Glomerular visceral epithelial cell (primary cell): ENCODE data around the gene IL23A.
"Not testable (repeated sequence)": the region's sequence is repeated elsewhere in the genome, so short reads cannot be mapped to it uniquely, and the experiment has no call there.

Source experiments
- DNase-seq: peaks from one replicate; pipeline ENCODE4 v3.0.0-alpha.2; 2016; ENCODE audit errors: extremely low spot score

Gene IL23A

DNA sequence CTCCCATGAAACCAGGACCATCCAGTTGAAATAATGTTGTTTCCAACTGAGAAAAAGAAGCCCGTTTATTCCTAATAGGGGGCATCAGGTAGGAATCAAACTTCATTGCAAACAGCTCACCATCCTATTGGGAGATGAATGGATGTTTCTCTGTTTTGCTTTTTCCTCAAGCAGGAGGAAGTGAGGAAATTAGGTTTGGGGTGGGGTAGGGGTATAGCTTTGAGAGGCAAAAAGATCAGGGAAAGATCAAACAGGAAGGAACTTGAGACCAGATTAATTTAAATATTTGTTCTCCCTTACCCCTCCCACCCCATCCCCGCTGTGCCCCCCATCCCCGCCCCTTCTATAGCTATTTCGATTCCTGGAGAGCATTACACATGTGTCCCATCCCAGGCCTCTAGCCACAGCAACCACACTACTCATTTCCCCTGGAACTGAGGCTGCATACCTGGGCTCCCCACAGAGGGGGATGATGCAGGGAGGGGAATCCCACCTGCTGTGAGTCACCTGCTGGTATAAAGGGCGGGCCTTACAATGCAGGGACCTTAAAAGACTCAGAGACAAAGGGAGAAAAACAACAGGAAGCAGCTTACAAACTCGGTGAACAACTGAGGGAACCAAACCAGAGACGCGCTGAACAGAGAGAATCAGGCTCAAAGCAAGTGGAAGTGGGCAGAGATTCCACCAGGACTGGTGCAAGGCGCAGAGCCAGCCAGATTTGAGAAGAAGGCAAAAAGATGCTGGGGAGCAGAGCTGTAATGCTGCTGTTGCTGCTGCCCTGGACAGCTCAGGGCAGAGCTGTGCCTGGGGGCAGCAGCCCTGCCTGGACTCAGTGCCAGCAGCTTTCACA lies at the start of gene IL23A:
TSS of gene IL23A (plus strand) at position 577 of the 850 bp plus-strand sequence. CDS start at position 738, 161 bp downstream.
- peak; percentile 85 for DNase-seq

DNA sequence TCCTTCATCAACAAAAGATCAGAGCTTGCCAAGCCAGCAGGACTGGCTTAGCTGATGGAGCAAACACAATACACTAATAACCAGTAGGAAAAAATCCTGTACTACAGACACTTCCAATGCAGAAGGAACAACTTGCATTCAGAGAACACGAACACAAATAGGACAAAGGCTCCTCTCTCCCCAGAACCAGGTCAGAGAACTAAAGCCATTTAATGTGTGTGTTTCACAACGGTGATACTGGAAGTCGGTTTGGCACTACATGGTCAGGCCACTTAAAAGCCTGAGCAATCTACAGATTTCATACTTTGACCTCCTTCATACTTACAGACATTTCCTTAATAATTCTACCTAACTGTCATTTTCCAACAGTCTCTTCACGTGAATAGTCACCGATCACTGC lies 44.9 kb upstream of the IL23A start:
- DNase-seq = no peak

- no peak for DNase-seq
Observed at GRCh38 chr12:56296295-56296694, 42.4 kb upstream of the IL23A start.

DNA sequence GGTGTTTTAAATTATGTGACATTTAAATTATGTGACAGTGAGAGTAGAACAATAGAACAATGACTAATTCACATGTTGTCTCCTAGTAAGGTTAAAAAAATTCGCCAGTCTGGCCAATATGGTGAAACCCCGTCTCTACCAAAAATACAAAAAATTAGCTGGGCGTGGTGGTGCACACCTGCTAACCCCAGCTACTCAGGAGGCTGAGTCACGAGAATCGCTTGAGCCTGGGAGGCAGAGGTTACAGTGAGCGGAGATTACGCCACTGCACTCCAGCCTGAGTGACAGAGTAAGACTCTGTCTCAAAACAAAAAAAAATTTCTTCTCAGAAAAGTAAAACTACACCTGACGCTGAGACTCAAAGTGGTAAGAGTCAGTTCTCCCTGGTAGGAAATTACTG lies 41.3 kb upstream of the IL23A start:
- no peak for DNase-seq

DNA sequence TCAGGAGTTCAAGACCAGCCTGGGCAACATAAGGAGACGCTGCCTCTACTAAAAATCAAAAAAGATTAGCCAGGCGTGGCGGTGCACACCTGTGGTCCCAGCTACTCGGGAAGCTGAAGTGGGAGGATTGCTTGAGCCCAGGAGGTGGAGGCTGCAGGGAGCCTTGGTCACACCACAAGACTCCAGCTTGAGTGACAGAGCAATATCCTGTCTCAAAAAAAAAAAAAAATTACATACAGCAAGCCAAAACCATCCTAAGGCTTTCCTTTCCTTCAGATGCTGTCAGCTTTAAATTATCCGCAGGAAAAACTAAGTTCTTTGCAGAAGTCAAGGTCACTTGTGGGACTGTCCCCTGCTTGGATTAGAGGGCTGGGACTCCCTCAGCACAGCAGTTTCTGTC lies 39.9 kb upstream of the IL23A start:
- DNase-seq = no peak

DNA sequence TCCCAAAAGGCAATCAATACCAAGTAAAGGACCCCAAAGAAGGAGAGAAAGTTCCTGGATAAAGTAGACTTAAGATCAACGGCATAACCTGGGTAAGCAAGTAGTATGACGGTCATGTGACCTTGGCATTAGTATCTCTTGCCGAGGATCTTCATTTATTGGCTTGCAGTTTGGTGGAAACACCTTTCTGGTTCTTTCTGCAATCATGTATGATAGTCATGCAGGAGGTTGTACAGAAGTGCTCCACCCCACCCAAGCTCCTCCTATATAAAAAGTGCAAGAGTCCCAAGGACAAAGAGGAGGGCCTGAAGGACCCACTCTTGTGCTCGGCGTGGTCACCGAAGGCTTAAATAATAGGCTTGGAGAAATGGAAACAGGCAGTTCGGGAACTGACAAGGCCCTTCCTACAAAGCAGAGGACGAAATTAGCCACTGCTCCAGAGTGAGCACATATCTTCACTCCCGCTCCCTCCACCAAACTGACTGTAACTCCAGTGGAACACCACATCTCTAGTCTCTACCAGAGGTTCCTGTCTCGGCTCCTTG lies 39.3 kb upstream of the IL23A start:
- peak; percentile 40 for DNase-seq

DNA sequence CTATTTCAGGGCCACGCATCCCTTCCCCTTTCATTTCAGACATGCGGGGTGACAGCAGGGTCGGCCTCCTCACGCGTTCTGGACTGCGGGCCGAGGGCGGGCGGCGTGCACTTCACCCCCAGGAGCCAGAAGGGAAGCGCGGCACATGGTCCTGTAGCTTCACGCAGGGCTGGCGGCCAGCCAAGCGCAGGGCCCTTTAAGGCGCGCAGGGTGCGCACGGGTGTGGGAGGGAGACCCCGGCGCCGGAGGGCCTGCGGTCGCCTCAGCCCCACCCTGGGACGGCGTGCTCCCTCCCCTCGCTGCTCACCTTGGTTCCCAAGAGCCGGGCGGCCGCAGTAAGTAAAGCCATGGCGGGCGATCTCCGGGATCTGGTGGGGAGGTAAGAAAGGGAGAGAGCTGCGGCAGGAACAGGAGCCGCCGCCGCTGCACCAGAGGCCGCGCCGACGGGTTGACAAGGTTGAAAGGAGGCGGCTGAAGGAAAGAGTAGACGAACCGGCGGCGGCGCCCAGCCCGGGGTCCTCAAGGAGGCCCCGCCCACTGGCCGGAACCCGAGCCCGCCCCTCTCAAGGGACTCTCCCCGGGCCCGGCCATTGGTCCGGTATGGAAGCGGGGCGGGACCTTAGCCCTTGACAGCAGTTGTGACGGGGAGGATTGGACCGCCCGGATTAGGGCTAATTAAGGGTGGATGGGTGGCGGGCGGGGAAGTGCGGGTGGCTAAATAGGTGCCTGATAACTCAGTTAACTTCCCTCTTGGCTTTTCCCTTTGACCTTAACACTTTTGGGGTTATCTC lies 38.6 kb upstream of the IL23A start, which contains the start of gene CS:
TSS of gene CS (minus strand) at position 478 of the 791 bp plus-strand sequence. CDS start at position 349, 129 bp downstream.
- peak; percentile 97 for DNase-seq

DNA sequence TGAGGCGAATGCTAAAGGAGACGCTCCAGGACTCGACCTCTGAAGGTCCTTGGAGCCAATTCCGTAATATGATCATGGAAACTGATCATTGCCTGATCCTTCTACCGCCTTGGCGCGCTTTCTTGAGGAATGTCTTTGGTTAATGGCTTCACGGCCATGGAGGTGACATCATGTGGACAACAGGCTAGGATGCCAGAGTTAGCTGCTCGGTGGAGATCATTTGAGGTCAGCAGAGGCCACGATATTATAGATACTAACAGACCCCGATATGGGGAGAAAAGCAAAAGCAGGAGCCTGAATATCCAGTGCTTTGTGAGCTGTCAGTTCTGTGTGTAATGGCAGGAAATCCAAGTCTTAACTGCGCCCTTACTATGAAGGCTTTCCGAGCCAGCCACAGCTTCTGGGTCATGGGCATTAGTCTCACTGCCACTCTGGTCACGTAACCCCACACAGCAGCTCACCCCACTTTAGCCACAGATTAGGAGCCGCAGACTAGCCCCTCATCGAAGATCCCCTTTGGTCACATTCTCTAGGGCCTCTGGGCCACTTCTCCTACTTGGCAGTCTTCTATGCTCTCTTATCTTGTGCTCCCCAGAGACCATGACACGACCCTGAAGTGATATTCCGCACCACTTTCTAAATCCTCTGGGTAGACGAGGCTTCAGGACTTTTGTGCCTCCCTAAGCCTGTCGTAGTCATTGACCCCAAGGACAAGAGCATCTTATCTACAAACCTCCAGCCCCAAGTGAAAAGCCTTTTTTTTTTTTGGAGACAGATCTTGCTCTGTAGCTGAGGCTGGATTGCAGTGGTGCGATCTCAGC lies 37.8 kb upstream of the IL23A start:
- no peak for DNase-seq

- no peak for DNase-seq
Observed at GRCh38 chr12:56304276-56304675, 34.4 kb upstream of the IL23A start.

- no peak for DNase-seq
Observed at GRCh38 chr12:56304872-56305590, 33.7 kb upstream of the IL23A start.

GRCh38 chr12:56307221-56307965 lies 31.3 kb upstream of the IL23A start:
- DNase-seq = no peak

- DNase-seq = no peak
Observed at GRCh38 chr12:56308714-56309113, 30.0 kb upstream of the IL23A start.

GRCh38 chr12:56311003-56311402 lies 27.7 kb upstream of the IL23A start:
- DNase-seq = no peak

DNA sequence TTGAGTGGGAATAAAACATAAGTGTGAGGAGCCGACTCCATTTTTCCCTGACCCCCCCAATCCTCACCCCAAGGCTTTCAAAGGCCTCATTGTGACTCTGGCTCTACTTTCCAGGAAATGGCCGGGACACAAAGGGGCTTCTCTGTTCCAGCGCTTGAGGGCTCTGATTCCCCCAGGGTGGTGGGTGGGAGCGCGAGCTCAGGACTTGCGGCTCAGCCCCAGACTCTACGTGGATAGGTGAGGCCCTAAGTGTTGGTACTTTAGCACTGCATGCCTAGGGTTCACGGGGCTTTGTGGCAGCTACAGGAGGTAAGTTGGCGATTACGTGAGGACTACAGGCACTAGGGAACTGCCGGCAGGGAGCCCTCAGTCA lies 23.4 kb upstream of the IL23A start:
- DNase-seq = no peak

DNA sequence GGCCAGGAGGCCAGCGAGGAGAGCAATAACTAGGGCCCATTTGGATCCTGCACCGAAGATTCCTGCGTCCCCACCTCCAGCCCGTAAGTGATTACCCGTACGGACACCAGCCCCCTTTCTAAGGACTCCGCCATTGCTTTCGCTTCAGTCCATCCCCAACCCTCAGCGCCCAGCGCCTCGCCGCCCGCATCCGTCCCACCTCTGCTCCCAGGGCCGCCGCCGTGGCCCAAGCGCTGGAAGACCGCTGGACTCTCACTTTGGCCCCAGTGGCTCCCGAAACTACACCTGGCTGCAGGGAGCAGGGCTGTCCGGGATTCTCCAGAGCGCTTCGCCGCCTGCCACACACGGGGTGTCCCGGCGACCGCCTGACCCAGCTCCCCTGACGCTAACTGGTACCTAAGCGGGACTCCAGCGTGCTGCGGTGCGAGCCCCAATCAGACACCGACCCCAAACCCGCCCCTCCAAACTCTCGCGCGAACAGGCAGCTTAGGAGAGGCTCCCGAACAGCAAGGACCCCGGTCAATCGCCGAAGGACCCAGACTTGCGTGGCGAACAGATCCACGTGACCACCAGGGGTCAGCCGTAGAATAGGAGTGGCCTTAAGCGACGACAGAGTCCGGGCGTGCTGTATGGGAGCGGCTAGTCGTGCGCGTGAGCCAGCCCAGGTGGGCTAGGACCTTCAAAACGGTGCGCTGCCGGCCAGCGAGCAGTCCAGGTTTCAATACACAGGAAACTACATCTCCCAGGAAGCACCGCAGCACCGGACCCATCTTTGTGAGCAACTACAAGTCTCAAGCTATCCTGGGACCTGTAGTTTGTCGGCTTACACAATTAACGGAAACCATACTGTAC lies 22.8 kb upstream of the IL23A start, which contains the start of gene CNPY2:
TSS of gene CNPY2 (minus strand) at position 367 of the 852 bp plus-strand sequence. CDS start 771 bp downstream, outside the sequence.
- DNase-seq = peak; percentile 99

DNA sequence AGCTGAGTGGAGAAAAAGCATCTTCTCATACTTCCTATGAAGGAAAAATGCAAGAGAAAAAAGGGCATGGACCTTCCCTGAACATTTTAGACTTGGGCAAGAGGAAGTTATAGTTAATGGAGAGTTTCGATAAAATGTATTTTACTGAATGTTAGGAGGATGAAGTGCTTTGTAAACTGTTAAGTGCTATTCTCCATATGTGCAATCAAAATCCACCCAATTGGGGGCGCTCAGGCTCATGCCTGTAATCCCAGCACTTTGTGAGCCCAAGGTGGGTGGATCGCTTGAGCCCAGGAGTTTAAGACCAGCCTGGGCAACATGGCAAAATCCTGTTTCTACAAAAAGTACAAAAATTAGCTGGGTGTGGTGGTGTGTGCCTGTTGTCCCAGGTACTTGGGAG lies 21.0 kb upstream of the IL23A start:
- DNase-seq = no peak

DNA sequence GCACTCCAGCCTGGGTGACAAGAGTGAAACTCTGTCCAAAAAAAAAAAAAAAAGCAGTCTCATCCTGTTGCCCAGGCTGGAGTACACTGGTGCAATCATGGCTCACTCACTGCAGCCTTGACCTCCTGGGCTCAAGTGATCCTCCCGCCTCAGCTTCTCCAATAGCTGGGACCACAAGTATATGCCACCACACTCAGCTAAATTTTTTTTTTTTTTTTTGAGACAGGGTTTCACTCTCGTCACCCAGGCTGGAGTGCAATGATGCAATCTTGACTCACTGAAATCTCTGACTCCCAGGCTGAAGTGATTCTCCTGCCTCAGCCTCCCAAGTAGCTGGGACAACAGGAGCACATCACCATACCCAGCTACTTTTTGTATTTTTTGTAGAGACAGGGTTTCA lies 17.7 kb upstream of the IL23A start:
- DNase-seq = no peak

GRCh38 chr12:56321610-56322009 lies 17.1 kb upstream of the IL23A start:
- not testable (repeated sequence) for DNase-seq

- DNase-seq = no peak
Observed at GRCh38 chr12:56324206-56324605, 14.5 kb upstream of the IL23A start.
